HepG2 (cell line): ENCODE measurements around the gene PHKG2. TPM values are rescaled to one million over a fixed set of nuclear protein-coding genes. Genes with fewer than 3 reads are reported as not detected.

Source experiments
- BCL3 ChIP-seq: sonication (generic); formaldehyde crosslinking; IDR thresholded peaks from 2 replicates; pipeline ENCODE4 v1.5.1; 2020; ENCODE audit warnings: mild to moderate bottlenecking, missing genetic modification reagents, moderate library complexity
- FUBP1 ChIP-seq: sonication (generic); formaldehyde crosslinking; IDR thresholded peaks from 2 replicates; pipeline ENCODE4 v1.5.1; 2020; ENCODE audit warnings: missing genetic modification reagents, mild to moderate bottlenecking, borderline replicate concordance
- GMEB1 ChIP-seq: sonication (generic); formaldehyde crosslinking; IDR thresholded peaks from 2 replicates; pipeline ENCODE4 v1.5.1; 2020; ENCODE audit warnings: missing genetic modification reagents, mild to moderate bottlenecking, borderline replicate concordance
- NBN ChIP-seq: fragments of 450-650 bp; conservative IDR thresholded peaks from 2 replicates; pipeline ENCODE4 v1.6.1; 2017
- NFE2L2 ChIP-seq: fragments of 150-350 bp; IDR thresholded peaks from 2 replicates; pipeline ENCODE4 v1.6.1; 2014; ENCODE audit warnings: low read length
- PHF5A ChIP-seq: IDR thresholded peaks from one replicate; pipeline ENCODE4 v1.6.1; 2018; ENCODE audit warnings: low read depth, missing genetic modification reagents; ENCODE audit not compliant: unreplicated experiment
- TAF15 ChIP-seq: fragments of 200-400 bp; formaldehyde crosslinking; IDR thresholded peaks from one replicate; pipeline ENCODE4 v1.6.1; 2018; ENCODE audit warnings: mild to moderate bottlenecking, low read depth, low read length; ENCODE audit not compliant: poor library complexity, severe bottlenecking
- TSC22D2 ChIP-seq: sonication (generic); formaldehyde crosslinking; IDR thresholded peaks from 2 replicates; pipeline ENCODE4 v1.5.1; 2020; ENCODE audit warnings: missing genetic modification reagents, mild to moderate bottlenecking, borderline replicate concordance
- ZBTB20 ChIP-seq: sonication (generic); formaldehyde crosslinking; IDR thresholded peaks from 2 replicates; pipeline ENCODE4 v1.8.1; 2023; ENCODE audit warnings: missing genetic modification reagents, low read depth, mild to moderate bottlenecking, borderline replicate concordance
- ZFP1 ChIP-seq: IDR thresholded peaks from 2 replicates; pipeline ENCODE4 v1.6.1; 2016
- ZMYM3 ChIP-seq: sonication (generic); formaldehyde crosslinking; IDR thresholded peaks from 2 replicates; pipeline ENCODE4 v1.5.1; 2020; ENCODE audit warnings: mild to moderate bottlenecking, missing genetic modification reagents
- ZNF24 ChIP-seq: fragments of 450-650 bp; IDR thresholded peaks from 2 replicates; pipeline ENCODE4 v1.6.1; 2017; ENCODE audit warnings: antibody characterized with exemption, mild to moderate bottlenecking
- ZNF562 ChIP-seq: sonication (generic); formaldehyde crosslinking; IDR thresholded peaks from 2 replicates; pipeline ENCODE4 v1.8.0; 2022; ENCODE audit warnings: missing genetic modification reagents, borderline replicate concordance
- polyA plus RNA-seq, 8 experiments: library from polyadenylated mRNA; depleted of rRNA in 3 of 8; stranded (reverse) in 7 of 8; unstranded in 1 of 8; fragments of >200 nt; fragmentation: Illumina TruSeq in 4 of 8; extraction: Trizol in 4 of 8; gene quantifications; 2 replicates each; pipeline versions ENCODE4 v1.2.1 to v1.2.3, GENCODE V29; 2011 to 2016; ENCODE audit warnings: low read depth in 4 of 8, missing spikeins in 1 of 8, mixed read lengths in 1 of 8; ENCODE audit not compliant: insufficient read depth in 1 of 8
- total RNA-seq, 5 experiments: library from RNA; depleted of rRNA; stranded (reverse); fragments of >200 nt; fragmentation: Illumina TruSeq; extraction: Trizol; gene quantifications; 2 replicates each; pipeline ENCODE4 v1.2.3, GENCODE V29; 2016; ENCODE audit warnings: low read depth in 1 of 5
- TF ChIP-seq, protein P1 (sequence below): IDR thresholded peaks from 2 replicates; pipeline ENCODE4 v1.6.1; 2016; ENCODE audit warnings: low read depth, control low read depth
- TF ChIP-seq, protein P2 (sequence below): sonication (generic); formaldehyde crosslinking; IDR thresholded peaks from 2 replicates; pipeline ENCODE4 v1.9.0; 2022; ENCODE audit warnings: missing genetic modification reagents, mild to moderate bottlenecking, borderline replicate concordance
- TF ChIP-seq, protein P3 (sequence below): sonication (generic); IDR thresholded peaks from 2 replicates; pipeline ENCODE4 v1.6.1; 2016; ENCODE audit warnings: low read depth, borderline replicate concordance

The PHKG2 gene
- total and polyA plus RNA-seq, 2 of the 13 experiments (the other 11 are each of a cell fraction or from before 2014, with no cell fraction given), result 37.4 to 42.1 TPM

- TF ChIP-seq, protein P1, sequence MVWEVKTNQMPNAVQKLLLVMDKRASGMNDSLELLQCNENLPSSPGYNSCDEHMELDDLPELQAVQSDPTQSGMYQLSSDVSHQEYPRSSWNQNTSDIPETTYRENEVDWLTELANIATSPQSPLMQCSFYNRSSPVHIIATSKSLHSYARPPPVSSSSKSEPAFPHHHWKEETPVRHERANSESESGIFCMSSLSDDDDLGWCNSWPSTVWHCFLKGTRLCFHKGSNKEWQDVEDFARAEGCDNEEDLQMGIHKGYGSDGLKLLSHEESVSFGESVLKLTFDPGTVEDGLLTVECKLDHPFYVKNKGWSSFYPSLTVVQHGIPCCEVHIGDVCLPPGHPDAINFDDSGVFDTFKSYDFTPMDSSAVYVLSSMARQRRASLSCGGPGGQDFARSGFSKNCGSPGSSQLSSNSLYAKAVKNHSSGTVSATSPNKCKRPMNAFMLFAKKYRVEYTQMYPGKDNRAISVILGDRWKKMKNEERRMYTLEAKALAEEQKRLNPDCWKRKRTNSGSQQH (CRISPR knock-in tag), result 0 out of 2 replicates have a peak, but pooled peaks have one; percentile 57
- TF ChIP-seq ZFP1 (peak; percentile 84), TSC22D2 (CRISPR knock-in tag) (peak; percentile 69; the same call in 1 of the 2 replicates), ZNF562 (CRISPR knock-in tag) (no peak; the same call in 1 of the 2 replicates), PHF5A (CRISPR knock-in tag) (no peak), ZMYM3 (CRISPR knock-in tag) (no peak), GMEB1 (CRISPR knock-in tag) (peak; percentile 82; the same call in 1 of the 2 replicates), FUBP1 (CRISPR knock-in tag) (peak; percentile 10; the same call in 1 of the 2 replicates), TAF15 (peak; percentile 89), BCL3 (CRISPR knock-in tag) (peak; percentile 91), ZNF24 (no peak), NBN (no peak), NFE2L2 (no peak), ZBTB20 (CRISPR knock-in tag) (no peak; the same call in 1 of the 2 replicates)
- TF ChIP-seq, protein P2, sequence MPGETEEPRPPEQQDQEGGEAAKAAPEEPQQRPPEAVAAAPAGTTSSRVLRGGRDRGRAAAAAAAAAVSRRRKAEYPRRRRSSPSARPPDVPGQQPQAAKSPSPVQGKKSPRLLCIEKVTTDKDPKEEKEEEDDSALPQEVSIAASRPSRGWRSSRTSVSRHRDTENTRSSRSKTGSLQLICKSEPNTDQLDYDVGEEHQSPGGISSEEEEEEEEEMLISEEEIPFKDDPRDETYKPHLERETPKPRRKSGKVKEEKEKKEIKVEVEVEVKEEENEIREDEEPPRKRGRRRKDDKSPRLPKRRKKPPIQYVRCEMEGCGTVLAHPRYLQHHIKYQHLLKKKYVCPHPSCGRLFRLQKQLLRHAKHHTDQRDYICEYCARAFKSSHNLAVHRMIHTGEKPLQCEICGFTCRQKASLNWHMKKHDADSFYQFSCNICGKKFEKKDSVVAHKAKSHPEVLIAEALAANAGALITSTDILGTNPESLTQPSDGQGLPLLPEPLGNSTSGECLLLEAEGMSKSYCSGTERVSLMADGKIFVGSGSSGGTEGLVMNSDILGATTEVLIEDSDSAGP (CRISPR knock-in tag), result peak; percentile 98; the same call in 1 of the 2 replicates
- TF ChIP-seq, protein P3, sequence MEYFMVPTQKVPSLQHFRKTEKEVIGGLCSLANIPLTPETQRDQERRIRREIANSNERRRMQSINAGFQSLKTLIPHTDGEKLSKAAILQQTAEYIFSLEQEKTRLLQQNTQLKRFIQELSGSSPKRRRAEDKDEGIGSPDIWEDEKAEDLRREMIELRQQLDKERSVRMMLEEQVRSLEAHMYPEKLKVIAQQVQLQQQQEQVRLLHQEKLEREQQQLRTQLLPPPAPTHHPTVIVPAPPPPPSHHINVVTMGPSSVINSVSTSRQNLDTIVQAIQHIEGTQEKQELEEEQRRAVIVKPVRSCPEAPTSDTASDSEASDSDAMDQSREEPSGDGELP, result peak; percentile 42; the same call in 1 of the 2 replicates
These were observed 27.4 kb downstream of the PHKG2 start (continued) for GRCh38 chr16:30775392-30776188.
